ENCODE results near the gene MGMT.

The MGMT gene

DNA sequence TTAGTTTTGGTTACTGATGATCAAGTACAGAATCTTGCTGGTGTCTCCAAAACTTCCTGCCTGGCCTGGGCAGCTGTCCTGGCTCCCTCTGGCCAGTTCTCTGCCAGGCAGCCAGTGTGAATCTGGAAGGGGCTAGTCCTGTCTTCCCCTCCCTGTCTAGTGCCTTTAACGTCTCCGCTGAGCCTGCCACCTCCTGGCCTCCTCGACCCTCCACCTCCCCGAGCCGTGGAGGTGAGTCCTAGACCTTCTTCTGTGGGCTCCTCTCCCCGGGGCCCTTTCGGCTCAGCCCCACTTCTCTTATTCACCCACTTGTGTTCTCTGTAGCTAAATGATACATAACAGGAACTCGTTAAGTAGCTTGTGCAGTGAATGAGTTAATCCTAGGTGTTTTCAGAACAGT lies 218.2 kb downstream of the MGMT start:
- no peak for DNase-seq (ENCODE audit: low read depth in 2 of 2)

DNA sequence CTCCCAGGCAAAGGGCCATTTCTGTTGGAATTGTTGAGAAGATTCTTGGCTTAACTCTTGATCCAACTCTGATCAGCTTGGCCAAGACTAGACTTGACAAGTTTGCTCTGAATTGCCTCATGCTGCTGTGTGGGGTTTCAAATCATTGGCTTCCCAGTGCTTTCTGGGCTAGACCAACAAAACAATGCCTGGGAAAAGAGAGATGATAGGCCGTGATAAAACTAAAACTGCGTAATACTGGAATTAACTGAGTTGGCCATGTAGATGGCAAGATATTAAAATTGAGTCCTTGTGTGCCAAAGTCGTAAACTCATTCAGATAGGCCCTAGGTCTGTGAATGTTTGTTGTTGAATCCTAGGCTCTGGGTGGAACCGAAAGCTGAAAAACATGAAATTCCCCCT lies 222.6 kb downstream of the MGMT start:
- DNase-seq (ENCODE audit: low read depth in 2 of 2): no peak

DNA sequence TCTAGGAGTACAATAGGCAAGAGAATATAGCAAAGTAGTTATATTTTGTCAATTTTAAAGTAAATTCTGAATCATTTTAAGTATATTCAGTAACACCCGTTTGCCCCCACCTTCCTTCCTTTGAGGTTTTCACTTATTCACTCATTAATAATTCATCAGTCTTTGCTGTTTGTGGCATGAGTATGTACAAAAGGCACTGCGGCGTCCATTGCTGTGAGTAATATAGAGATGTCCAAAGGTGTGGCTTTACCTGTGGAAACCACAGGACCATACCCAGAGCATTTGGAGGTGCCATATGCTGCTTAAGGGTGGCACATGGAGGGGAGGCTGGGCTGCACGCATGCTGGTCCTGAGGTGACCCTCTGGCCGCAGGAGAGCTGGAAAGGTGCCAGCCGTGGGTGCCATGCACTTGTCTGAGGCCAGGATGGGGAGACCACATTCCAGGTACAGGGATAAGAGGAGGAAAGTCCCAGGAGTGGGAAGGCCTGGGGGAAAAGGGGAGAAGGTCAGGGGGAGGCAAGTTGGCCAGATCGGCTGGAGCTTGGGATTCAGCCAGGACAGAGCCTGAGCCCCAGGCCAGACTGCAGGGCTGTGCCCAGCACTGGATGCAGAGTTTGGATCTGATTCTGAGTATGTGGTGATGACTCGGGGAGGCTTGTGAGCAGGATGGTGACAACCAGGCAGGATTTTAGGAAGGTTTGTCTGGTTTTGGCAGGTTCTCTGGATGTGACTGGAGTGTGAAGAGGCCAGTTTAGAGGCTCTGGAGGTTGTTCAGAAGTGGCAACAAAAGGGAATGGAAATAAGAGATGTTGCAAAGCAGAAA lies 223.4 kb downstream of the MGMT start:
- no peak for DNase-seq (ENCODE audit: low read depth in 2 of 2)

DNA sequence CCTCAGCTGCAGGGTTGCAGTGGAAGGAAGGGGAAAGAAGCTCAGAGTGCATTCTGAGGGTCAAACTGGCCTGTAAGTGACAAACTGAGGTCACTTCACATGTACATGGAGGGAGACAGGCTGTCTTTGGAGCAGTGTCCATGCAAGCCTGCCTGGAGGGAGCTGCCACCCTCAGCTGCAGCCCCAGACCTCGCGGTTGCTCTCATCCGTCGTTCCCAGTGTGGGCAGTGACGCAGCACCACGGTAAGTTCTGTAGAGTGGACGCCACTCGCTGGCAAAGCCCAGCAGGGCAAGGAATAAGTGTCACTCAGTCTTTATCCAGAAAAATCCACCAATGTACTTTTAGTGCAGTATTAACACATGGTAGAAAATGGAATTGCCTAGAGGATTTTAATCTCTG lies 225.7 kb downstream of the MGMT start:
- no peak for DNase-seq (ENCODE audit: low read depth in 2 of 2)

DNA sequence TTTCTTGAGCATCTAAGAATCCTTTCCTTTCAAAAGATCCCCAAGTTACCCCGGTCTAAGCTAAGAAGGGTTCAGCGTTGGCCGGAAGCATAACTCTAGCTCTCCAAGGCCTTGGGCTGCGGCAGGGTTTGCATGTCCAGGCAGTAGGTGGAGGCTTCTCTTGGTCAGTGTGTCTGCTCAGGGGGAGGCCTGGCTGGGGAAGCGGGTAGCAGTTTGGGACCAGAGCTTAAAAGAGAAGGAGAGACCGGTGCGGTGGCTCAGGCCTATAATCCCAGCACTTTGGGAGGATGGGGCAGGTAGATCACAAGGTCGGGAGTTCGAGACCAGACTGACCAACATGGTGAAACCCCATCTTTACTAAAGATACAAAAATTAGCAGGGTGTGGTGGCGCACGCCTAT lies 226.3 kb downstream of the MGMT start:
- no peak for DNase-seq (ENCODE audit: low read depth in 2 of 2)

DNA sequence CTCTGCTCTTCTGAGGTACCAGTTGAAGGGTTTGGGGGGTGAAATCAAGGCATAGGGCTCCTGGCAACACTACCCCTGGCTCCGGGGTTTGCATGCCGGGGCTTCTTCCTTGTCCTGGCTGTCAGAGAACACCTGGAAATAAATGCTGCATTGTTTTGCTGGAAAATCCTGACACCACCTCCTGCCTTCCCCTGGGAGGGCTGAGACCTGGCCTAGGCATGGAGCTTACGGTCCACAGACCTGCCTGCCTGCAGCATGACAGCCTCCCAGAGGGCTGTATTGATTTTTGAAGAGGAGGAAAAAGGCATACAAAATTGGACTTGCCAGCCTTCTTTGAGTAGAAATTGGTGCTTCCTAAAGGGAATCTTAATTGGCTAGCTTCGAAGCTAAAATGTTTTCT lies 227.1 kb downstream of the MGMT start:
- no peak for DNase-seq (ENCODE audit: low read depth in 2 of 2)

DNA sequence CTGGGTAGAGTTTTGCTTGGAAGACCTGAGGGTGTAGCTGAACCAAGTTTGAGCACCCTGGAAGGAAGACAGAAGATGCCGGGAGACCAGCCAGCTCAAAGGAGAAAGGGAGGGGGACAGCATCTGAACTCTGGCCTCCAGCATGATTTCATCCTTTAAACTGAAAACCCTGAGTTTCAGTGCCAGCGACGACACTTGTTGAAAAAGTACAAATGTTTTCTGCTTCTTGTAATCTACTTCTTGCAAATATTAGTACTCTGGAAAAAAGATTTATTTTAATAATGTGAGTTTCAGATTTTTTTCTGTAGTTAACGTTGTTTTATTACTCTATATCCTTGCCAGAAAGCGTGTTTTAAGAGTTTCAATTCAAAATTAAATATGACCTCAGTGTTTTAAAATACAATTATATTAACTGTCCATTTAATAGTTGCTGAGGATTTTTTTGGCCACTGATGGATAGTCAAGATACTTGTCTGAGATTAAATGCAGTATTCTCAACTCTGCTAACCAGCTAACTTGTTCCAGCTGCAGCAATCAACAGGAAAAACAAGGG lies 227.7 kb downstream of the MGMT start:
- DNase-seq (ENCODE audit: low read depth in 2 of 2): no peak

DNA sequence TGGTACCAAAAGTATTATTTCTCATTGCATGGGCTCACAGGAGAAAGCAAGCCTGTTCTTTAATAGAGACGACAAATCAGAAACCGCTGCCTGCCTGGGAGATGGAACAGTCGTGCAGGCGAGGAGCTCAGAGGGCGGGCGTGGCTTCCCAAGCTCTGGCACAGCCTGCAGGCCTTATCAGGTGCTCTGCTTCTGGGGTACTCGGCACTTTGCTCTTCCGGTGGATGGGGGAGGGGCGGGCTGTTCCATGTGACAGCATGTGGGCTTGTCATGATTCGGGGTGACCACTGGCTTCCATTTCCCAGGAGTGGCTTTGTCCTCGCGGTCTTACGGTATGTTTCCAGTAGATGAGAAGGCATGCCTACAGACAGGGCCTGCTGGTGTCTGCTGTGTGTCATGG lies 228.6 kb downstream of the MGMT start:
- DNase-seq (ENCODE audit: low read depth in 2 of 2): no peak

DNA sequence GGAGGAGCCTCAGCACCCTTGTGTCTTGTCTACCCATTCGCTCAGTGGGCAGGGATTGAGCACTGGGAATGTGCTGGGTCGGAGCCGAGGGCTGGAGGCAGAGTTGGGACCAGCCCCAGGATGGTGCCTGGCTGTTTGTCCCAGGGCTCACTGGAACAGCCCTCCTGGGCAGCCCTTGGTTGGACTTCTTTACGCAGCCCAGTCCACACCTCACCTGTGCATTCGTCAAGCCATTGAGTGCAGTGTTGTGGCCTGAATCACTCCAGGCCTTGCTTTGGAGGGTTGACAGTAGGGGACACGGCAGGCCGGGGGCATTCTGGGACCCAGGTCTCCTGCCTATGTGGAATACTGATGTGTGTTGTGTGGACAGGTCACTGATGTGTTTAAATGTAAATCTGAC lies 229.6 kb downstream of the MGMT start:
- no peak for DNase-seq (ENCODE audit: low read depth in 2 of 2)

DNA sequence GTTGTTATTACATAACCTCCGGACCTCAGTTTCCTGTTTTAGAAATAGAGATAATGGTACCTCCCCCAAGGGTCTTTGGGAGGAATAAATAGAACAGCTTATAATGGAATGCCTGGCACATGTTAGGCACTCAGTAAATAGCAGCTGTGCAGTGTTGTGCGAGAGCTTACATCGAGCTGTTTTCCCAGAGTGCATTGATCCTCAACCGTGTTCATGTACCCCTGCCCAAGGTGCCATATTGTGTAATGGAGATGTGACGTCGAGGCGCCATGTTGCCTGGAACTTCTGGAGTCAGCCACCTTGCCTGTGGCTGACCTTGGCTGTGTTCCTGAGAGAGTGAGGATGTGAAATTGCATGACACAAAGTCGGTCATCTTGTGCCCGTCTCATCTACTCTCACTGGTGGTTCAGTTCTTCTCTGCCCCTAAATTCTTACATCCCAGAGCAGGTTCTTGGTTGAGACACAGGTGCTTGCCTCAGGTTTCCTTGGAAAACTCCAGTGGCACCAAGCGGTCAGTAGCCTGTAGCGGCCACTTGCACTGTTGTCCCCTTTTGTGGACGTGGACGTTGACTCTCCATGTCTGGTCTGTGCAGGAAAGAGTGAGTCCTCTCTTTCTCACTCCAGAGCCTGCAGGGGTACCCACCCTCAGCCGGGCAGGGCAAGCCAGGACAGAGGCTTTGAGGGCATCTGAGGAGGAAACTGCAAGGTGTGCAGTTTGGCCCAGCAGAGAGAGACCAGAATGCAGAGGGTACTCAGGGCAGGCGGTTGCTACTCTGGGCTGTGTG lies 230.6 kb downstream of the MGMT start:
- DNase-seq (ENCODE audit: low read depth in 2 of 2): no peak

DNA sequence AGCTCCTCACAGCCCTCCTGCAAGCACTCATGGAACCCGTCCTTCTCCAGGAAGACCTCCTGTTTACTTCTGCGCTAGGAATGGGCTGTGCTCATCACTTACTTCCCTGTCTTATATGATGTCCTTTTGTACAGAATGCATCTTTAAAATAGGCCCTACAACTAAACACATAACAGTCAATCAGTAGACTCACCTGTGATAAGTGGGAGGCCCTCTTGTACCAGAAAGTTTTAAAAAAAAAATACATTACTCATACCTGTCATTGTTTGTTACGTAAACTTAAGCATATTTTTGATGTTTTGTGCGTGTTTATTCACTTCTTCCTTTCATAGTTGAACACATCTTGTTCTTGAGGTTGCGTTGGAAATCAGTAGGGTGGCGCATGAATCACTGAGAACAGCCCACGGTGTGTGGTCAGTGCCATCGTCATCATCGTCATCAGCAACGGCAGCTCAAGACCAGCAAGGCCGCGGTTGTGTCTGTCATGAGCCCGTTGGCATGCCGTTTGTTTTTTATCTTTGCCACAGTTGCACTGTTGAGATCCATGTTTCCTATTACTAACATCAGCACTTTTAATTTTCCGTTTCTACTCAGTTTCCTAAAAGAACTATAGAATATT lies 232.8 kb downstream of the MGMT start:
- DNase-seq (ENCODE audit: low read depth in 2 of 2): no peak

DNA sequence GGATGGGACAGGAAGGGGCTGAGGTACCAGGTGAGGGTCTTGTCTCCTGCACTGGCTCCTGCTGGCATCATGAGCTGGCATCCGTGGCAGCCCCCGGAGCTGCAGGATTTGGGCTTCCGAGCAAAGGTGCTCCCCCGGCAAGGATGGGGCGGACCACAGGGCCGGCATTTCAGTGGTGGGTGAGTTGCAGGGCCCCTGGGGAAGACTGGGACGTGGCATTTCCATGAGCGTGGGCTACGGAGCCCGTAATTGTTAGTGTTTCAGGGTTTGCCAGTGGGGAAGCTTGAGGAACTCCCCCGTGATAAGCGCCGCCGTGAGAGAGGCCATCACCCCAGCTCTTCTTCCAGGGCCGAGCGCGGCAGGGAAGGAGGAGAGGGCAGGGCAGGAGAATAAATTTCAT lies 235.6 kb downstream of the MGMT start:
- no peak for DNase-seq (ENCODE audit: low read depth in 2 of 2)

DNA sequence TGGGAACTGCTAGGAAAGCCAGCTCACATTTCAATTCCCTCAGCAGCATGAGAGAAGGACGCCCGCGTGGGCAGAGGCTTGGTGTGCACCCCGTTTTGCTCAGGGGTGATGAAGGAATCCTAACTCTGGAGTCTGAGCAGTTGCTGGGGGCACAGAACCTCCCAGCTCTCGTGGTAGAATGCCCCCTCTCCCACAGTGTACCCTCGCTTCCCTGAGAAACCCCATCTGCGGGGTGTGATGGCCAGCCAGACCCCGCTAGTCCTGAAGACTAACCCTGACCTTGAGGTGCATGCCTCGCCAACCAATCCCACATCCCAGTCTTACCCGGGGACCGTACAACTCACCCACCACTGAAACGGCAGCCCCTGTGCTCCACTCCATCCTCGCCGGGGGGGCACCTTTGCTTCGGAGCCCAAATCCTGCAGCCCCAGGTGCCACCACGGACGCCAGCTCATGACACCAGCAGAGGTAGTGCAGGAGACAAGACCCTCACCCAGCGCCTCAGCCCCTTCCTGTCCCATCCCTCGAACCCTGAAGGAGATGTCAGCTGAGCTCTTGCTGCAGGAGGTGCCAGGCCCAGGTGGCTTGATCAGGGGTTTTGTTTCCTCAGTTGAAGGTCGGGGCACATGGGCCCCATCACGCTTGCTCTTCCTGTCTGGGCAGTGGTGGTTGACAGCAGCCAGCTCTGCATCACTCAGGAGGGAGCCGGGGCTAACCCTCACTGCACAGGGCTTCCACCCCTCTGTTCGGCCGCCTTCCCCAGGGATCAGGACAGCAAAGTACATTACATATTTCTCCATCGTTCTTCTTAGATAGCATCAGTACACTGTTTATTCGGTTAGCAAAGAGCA lies 236.5 kb downstream of the MGMT start:
- no peak for DNase-seq (ENCODE audit: low read depth in 2 of 2)

DNA sequence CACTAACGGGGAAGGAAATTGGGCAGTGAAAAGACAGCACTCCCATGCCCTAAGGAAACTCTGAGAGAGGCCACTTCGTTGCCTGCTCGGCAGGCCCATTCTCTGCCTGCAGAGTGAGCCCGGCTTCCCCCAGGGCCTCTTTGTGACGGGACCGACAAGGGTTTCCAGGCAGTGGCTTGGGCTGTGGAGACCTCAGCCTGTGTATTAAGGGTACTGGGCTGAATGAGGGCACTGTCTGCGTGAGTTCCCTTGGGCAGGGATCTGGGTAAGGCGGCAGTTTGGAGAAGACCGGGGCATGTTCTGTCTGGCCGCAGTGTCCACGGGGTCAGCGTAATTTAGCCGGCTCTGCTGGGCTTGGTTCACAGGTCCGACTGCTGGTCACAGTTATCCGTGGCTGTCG lies 237.2 kb downstream of the MGMT start:
- DNase-seq (ENCODE audit: low read depth in 2 of 2): no peak

DNA sequence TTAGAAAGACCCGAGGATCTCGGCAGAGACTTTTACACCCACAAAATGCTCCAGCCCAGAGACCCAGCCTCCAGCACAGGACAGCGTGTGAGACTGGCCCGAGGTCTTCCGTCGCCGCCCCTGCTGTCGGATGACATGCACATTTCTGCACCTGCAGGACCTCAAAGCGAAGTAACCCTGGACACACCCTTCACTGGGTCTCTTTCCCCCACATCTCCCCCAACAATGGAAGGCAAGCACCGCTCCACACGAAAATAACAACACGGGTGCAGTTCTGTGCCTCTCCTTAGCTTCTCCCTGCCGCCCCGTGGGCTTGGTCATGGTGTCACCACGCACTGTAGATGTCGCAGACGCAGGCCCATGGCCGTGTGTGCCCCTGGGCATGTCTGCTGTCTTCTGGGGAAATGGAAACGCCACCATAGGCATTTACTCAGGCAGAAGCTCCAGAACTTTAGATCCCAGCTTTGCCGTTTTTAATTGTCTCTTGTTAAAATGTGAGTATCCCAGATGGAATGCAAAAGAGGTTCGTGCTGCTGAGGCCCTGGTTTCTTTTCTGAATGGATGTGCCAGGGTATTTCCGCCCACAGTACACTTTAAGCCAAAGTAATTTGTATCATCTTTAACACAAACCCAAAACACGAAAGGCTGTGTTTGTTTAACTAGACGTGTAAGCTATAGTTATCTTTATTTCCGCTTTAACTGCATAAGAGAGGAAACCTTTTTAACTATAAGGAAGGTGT lies 237.9 kb downstream of the MGMT start:
- DNase-seq (ENCODE audit: low read depth in 2 of 2): no peak

DNA sequence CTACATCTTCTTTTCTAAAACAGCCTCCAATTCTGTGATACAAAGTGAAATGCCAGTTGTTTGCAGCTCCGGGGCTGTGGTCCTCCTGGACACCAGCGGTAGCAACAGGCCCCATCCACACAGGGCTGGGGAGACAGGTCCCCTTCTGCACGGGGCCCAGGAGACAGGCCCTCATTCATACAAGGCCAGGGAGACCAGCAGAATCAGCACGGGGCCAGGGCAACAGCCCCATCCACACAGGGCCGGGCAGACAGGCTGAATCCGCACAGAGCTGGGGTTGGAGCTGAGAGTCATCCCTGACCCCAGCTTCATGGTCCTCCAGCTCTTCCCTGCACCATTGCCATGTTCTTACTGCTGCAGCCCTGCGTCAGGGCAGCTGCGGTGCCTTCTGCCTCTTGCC lies 238.6 kb downstream of the MGMT start:
- no peak for DNase-seq (ENCODE audit: low read depth in 2 of 2)

DNA sequence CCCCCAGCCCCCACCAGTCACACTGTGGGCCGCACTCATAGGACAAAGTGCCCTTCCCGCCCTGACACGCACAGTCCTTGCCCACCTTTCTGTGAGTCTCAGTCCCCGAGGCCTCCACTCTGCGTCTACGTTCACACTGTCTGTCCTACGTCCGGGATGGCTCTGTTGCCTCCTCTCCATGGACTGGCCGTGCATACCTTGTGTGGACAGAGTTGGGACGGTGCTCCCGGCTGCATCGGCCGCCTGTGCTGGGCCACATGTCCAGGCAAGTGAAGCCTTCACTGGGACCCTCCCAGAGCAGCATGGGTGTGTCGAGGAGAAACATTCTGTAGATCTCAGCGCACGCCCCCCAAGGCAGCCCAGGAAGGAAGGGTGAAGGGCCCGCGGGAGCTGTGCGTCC lies 239.0 kb downstream of the MGMT start:
- DNase-seq (ENCODE audit: low read depth in 2 of 2): no peak

DNA sequence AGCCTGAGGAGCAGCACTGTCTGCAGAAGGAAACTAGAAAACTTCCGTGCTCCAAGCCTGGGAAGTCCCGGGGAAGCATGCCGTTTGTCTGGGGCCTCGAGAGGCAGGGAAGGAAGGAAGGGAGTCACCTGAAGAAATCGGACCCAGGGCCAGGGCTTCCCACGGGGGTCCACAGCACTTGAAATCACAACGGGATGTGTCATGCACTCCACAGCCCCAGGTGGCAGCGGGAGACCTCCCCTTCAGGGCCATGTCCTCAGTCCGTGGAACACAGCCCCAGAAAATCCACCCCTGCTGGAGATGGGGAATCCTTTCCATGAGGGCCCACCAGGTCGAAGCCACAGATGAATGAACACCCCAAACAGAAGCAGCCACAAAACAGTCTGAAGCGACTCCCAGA lies 239.5 kb downstream of the MGMT start:
- no peak for DNase-seq (ENCODE audit: low read depth in 2 of 2)

DNA sequence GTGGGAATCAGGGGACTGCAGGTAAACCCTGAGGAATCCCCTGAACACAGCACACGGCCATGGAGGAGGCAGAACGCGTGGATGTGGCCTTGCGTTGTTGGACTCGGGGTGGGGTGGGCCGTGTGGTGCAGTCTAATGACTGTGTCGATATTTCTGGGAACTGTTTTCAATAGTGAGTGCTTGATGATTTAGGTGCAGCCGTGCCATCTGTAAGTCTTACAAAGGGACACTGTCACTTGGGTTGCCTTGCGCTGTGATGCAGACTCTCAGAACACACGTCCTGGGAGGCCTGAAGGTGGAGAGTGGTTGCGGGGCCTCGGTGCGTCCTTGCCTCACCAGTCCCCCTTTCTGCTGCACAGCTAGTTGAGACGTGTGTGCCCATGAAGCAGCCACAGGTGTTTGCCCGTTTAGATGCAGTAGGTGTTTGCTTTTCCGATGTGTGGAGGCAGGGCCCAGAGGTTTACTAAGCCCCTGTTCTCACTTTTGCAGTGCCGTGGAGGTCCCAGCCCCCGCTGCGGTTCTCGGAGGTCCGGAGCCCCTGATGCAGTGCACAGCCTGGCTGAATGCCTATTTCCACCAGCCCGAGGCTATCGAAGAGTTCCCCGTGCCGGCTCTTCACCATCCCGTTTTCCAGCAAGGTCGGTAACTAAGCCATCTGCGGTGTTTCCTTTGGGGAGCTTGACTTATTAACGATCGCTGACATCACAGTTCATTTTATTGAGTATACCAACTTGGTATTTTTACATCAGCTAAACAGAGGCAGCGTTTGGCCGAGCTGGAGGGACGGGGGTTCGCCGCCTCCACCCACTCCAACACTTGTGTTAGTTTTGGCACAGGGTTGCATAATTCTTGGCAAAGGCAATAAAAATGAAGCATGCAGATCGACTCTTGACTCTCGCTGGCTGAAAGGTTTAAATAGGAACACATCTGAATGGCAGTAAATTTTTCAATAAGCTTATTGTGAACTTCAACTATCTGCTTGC lies 240.7 kb downstream of the MGMT start:
- no peak for DNase-seq (ENCODE audit: low read depth in 2 of 2)

DNA sequence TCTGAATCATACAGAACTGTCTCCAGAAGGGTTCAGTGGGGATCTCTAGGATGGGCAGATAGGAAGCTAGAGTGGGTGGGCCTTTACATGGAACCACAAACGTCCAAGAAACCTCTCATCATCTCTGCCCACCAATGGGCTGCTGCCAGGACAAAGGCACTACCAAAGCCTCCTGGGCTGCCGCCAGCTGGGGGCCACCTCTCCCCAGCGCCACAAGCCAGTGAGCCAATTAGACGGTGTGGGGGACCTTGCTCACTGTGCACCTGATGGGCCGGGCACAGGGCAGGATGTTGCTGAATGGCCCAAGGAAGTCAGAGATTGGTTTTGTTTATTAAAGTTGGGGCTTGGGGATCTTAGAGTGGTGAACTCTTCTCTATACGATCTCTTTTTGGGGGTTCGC lies 242.1 kb downstream of the MGMT start:
- no peak for DNase-seq (ENCODE audit: low read depth in 2 of 2)
